Heart right ventricle (tissue), 16 donors: ENCODE data around the gene RPA3. TPM values are rescaled to one million over a fixed set of nuclear protein-coding genes. Genes with fewer than 3 reads are reported as not detected.
A peak's percentile ranks its signal among the peaks of the same experiment; 100 is the strongest.

Experiments
- ATAC-seq, 8 donors: fragments of 200-7000 bp; cut with Tn5 transposase; one replicate each; pipeline ENCODE4 v1.9.1; 2020; ENCODE audit warnings: mild to moderate bottlenecking in 8 of 8, moderate library complexity in 8 of 8, moderate number of reproducible peaks in 1 of 8
- DNase-seq, 2 donors: peaks; one replicate each; pipeline ENCODE4 v3.0.0-alpha.2; 2020
- H3K27ac ChIP-seq, 10 donors: fragments of 200-600 bp; sonication (generic) in 2 of 10; one replicate each; pipeline versions ENCODE4 v1.5.0 to v1.8.0; 2020 to 2022; ENCODE audit warnings: mild to moderate bottlenecking in 3 of 10
- H3K27me3 ChIP-seq, 7 donors: fragments of 200-600 bp; one replicate each; pipeline ENCODE4 v1.8.0; 2021 to 2022; ENCODE audit warnings: mild to moderate bottlenecking in 2 of 7
- H3K36me3 ChIP-seq, 9 donors: fragments of 200-600 bp; sonication (generic) in 1 of 9; one replicate each; pipeline versions ENCODE4 v1.5.0 to v1.8.0; 2020 to 2022; ENCODE audit warnings: mild to moderate bottlenecking in 2 of 9
- H3K4me1 ChIP-seq, 9 donors: fragments of 200-600 bp; sonication (generic) in 1 of 9; one replicate each; pipeline versions ENCODE4 v1.5.0 to v1.8.0; 2020 to 2022; ENCODE audit warnings: mild to moderate bottlenecking in 4 of 9
- H3K4me3 ChIP-seq, 10 donors: fragments of 200-600 bp; sonication (generic) in 2 of 10; one replicate each; pipeline versions ENCODE4 v1.5.0 to v1.8.0; 2020 to 2022; ENCODE audit warnings: mild to moderate bottlenecking in 7 of 10, moderate library complexity in 2 of 10
- H3K9me3 ChIP-seq, 11 donors: fragments of 200-600 bp in 10 of 11; sonication (generic) in 2 of 11; one replicate each; pipeline versions ENCODE4 v1.5.0 to v1.8.0; 2013 to 2022; ENCODE audit warnings: mild to moderate bottlenecking in 2 of 11, control low read depth in 1 of 11, moderate library complexity in 1 of 11
- WGBS, 2 donors: extraction: QIAGEN DNeasy Blood & Tissue Kit; methylation state at CpG; one replicate each; pipeline ENCODE4 v1.1.7; 2013; ENCODE audit warnings: inconsistent platforms in 1 of 2; 5-methylcytosine and 5-hydroxymethylcytosine counted together
- intact Hi-C, 10 donors: fragments of 100-400 bp; cut with DNase I; formaldehyde crosslinking; loops; one replicate each; pipeline versions ENCODE4 v1.11.1 to v1.14.2; 2022
- polyA plus RNA-seq, 2 donors: library from polyadenylated mRNA; stranded (reverse); fragments of 200-250 nt; gene quantifications; one replicate each; pipeline ENCODE4 v1.2.3, GENCODE V29; 2013
- total RNA-seq, 10 donors: library from RNA; stranded (reverse); fragmentation: NEBNext Ultra II Directional in 3 of 10; extraction: Animal tissue kit (Norgen Biotek cat#: 25700) in 3 of 10; gene quantifications; one replicate each; pipeline versions ENCODE4 v1.2.1 to v1.2.4, GENCODE V29; 2021 to 2023
- TF ChIP-seq, protein P1 (sequence below), 9 donors: fragments of 200-600 bp; sonication (generic) in 2 of 9; IDR thresholded peaks; one replicate each; pipeline versions ENCODE4 v1.5.0 to v1.8.0; 2021 to 2022; ENCODE audit warnings: antibody characterized with exemption in 9 of 9, mild to moderate bottlenecking in 5 of 9, moderate library complexity in 1 of 9
- donor health status: Arrhythmogenic right ventricular cardiomyopathy.
- donor health status: ischemic (EF 13 %, LVEDD 7.1; RV severe dilation, severe dysfunction).
- donor health status: healthy with polysubstance abuse.
- donor health status: DM: no; HTN: yes; CAD: no.
- donor health status: DM: no; HTN: no; CAD: no.
- donor health status: ischemic (EF 25% LVEDD 6.9; RV normal size, moderate dysfunction).
- donor health status: ischemic (EF 25% LVEDD 5.7; RV mildly dilated, moderate dysfunction).
- donor health status: healthy.
- donor health status: DM: yes; HTN: yes; CAD: no.
- donor health status: Ischemic cardiomyopathy.
- donor health status: ischemic (EF 35%, LVEDD 5.7; RV mildly dilated, moderate dysfunction).
- donor health status: nonischemic (EF 11% LVEDD 7.7; RV severe dilation, severe dysfunction).
- donor health status: DM: yes; HTN: yes; CAD: no.
- donor health status: PGD.
- donor health status: ischemic (EF 29% LVEDD 5.4; RV normal size, mild dysfunction).
- donor health status: nonischemic (EF 23%, LVEDD 6.1; RV moderate dilation, normal function).

RPA3 gene
- total and polyA plus RNA-seq, 12 donors, result 15.9 to 25.9 (median 22.1) TPM

- WGBS, 2 donors, result 43 to 51% methylated on average over 4 of the region's 4 CpGs
- Histone ChIP-seq H3K27ac (peak overlapping the region in 5 of 10 donors; percentile 18 to 57 (median 33)), H3K36me3 (no peaks in the 10 kb centered on the region), H3K4me3 (no peak overlapping the region), H3K27me3 (no peaks in the 10 kb centered on the region), H3K4me1 (peaks cover 0 to 29% (median 20%) of the 10 kb centered on the region in 9 donors), H3K9me3 (no peaks in the 10 kb centered on the region)
- intact Hi-C loops, result loop anchor here in 1 of 10 donors (5.0 kb wide), 1 partner anchor 58 kb away; no protein-coding TSS in a partner anchor
- TF ChIP-seq, protein P1, sequence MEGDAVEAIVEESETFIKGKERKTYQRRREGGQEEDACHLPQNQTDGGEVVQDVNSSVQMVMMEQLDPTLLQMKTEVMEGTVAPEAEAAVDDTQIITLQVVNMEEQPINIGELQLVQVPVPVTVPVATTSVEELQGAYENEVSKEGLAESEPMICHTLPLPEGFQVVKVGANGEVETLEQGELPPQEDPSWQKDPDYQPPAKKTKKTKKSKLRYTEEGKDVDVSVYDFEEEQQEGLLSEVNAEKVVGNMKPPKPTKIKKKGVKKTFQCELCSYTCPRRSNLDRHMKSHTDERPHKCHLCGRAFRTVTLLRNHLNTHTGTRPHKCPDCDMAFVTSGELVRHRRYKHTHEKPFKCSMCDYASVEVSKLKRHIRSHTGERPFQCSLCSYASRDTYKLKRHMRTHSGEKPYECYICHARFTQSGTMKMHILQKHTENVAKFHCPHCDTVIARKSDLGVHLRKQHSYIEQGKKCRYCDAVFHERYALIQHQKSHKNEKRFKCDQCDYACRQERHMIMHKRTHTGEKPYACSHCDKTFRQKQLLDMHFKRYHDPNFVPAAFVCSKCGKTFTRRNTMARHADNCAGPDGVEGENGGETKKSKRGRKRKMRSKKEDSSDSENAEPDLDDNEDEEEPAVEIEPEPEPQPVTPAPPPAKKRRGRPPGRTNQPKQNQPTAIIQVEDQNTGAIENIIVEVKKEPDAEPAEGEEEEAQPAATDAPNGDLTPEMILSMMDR (IDR thresholded peaks at IDR 0.05), result no peak
- DNase-seq, result no peak
- peak in 4 of 8 donors; percentile 43 to 79 (median 64) for ATAC-seq
These were observed 26.9 kb upstream of the RPA3 start for GRCh38 chr7:7745258-7745657.

DNA sequence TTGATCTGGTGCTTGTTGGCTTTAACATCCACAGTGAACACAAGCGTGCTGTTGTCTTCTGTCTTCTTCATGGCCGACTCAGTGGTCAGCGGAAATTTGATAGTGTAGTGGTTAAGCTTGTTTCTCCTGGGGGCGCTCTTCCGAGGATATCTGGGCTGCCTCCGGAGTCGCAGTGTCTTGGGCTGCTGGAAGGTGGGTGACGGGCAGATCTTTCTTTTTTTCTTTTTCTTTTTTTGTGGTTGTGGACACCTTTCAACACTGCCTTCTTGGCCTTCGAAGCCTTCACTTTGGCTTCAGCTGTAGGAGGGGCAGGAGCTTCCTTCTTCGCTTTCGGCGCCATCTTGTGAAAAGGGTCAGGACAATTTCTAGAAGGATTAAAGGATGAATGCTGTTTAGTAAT is 23.8 kb upstream of the RPA3 start:
- TF ChIP-seq, protein P1 (IDR thresholded peaks at IDR 0.05), result no peak
- ATAC-seq, result no peak
- Histone ChIP-seq H3K36me3 (no peaks in the 10 kb centered on the region), H3K4me3 (no peak overlapping the region), H3K27me3 (no peaks in the 10 kb centered on the region), H3K9me3 (no peaks in the 10 kb centered on the region), H3K4me1 (peaks cover 0 to 46% (median 29%) of the 10 kb centered on the region in 9 donors), H3K27ac (no peak overlapping the region)
- 96 to 97% methylated on average over 12 of the region's 12 CpGs for WGBS, 2 donors
- DNase-seq, result no peak
- intact Hi-C loops, result no loop called here

DNA sequence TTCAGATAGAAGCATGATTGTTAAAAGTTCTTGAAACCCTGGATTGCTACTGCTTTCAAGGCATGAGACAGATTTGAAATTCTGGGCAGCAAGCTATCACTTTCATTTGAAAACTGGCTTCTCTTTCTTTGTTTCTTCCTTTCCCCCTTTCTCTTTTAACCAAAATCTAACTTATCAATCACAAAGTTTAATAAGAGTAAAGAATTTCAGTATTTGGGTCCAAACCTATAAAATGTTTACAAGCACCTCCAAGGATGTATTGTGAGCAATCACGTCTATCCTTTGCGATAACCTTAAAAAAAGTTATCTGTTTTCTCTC is 21.6 kb upstream of the RPA3 start:
- TF ChIP-seq, protein P1 (IDR thresholded peaks at IDR 0.05), result no peak
- Histone ChIP-seq H3K27me3 (no peaks in the 10 kb centered on the region), H3K4me3 (no peak overlapping the region), H3K27ac (peak overlapping the region in 1 of 10 donors; percentile 10), H3K4me1 (peaks cover 0 to 30% (median 12%) of the 10 kb centered on the region in 9 donors), H3K9me3 (no peaks in the 10 kb centered on the region), H3K36me3 (no peaks in the 10 kb centered on the region)
- intact Hi-C loops, result no loop called here
- DNase-seq, result no peak
- no peak for ATAC-seq
- WGBS, 2 donors, result 91 to 93% methylated on average over 2 of the region's 2 CpGs

DNA sequence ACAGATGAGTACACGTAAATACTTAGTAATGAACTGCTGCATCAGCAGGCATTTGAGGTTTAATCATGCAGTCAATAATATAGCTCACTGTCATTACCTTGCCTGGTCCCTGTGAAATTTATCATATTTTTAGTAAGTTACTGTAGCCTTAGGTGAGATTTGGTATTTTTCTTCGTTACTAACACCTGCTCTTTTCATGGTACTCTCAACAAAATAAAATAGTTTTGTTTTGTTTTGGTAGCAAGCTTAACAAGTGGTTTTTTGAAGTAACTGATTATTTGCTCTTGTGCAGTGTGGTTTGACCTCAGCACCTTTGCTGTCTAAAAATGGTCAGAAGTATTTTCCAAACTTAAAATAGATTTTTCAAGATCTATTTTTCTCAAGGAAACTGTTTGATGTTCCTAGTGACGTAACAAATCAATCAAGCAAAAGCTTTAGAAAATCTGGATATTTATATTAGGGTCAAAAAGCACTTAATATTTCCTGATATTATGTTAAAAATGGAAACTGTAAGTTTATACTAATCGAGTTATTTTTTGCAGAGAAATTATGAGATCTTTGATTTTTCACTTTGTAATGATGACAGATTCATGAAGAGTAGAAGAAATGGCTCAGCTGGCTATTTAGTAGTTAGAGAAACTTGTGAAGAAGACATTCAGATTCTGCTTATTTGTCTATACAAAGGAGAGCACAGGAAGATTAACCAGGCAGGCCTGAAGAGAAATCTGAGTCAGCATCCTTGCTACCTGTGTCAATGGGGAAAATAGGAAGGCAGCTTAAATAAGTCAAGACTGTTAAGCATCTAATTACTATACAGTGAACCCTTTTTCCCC is 21.0 kb upstream of the RPA3 start:
- ATAC-seq, result no peak
- intact Hi-C loops, result no loop called here
- Histone ChIP-seq H3K36me3 (no peaks in the 10 kb centered on the region), H3K27ac (peak overlapping the region in 2 of 10 donors; percentile 2 to 10), H3K9me3 (no peaks in the 10 kb centered on the region), H3K27me3 (no peaks in the 10 kb centered on the region), H3K4me3 (no peak overlapping the region), H3K4me1 (peaks cover 0 to 33% (median 11%) of the 10 kb centered on the region in 9 donors)
- no peak for DNase-seq
- TF ChIP-seq, protein P1 (IDR thresholded peaks at IDR 0.05), result no peak
- WGBS, 2 donors, result 78 to 83% methylated on average over 4 of the region's 4 CpGs
